Right cardiac atrium (tissue), 5 donors: ENCODE results near the gene PSME4. TPM values are rescaled to one million over a fixed set of nuclear protein-coding genes. Genes with fewer than 3 reads are reported as not detected.

Experiments used
- ATAC-seq, 2 donors: fragments of 200-7000 bp; cut with Tn5 transposase; one replicate each; pipeline versions ENCODE4 v1.8.0 to v1.9.1; 2020; ENCODE audit warnings: moderate library complexity in 2 of 2, mild to moderate bottlenecking in 1 of 2
- DNase-seq, 3 donors: peaks; one replicate each; pipeline ENCODE4 v3.0.0-alpha.2; 2020
- H3K27ac ChIP-seq: one replicate; pipeline ENCODE4 v1.5.1; 2013; ENCODE audit warnings: mild to moderate bottlenecking, low read length, control low read depth, moderate library complexity
- H3K27me3 ChIP-seq: one replicate; pipeline ENCODE4 v1.6.1; 2013; ENCODE audit not compliant: control insufficient read depth, insufficient read depth
- H3K4me1 ChIP-seq: one replicate; pipeline ENCODE4 v1.6.1; 2013; ENCODE audit warnings: low read length; ENCODE audit not compliant: control insufficient read depth, insufficient read depth
- H3K4me3 ChIP-seq: one replicate; pipeline ENCODE4 v1.5.1; 2013; ENCODE audit warnings: low read length, control low read depth
- H3K9me3 ChIP-seq: one replicate; pipeline ENCODE4 v1.6.1; 2013; ENCODE audit warnings: low read length; ENCODE audit not compliant: control insufficient read depth
- WGBS: extraction: QIAGEN DNeasy Blood & Tissue Kit; methylation state at CpG from one replicate; pipeline ENCODE4 v1.1.7; 2013; 5-methylcytosine and 5-hydroxymethylcytosine counted together
- intact Hi-C, 4 donors: fragments of 100-400 bp; cut with DNase I; formaldehyde crosslinking; loops; one replicate each; pipeline versions ENCODE4 v1.11.0 to v1.14.0; 2022 to 2023
- polyA plus RNA-seq: library from polyadenylated mRNA; stranded (reverse); fragments of 200-250 nt; gene quantifications from one replicate; pipeline ENCODE4 v1.2.3, GENCODE V29; 2013
- total RNA-seq, 4 donors: library from RNA; stranded (reverse); fragmentation: NEBNext Ultra II Directional; extraction: Animal tissue kit (Norgen Biotek cat#: 25700); gene quantifications; one replicate each; pipeline ENCODE4 v1.2.1, GENCODE V29; 2021
- donor health status: healthy with polysubstance abuse.
- donor health status: DM: no; HTN: yes; CAD: no.
- donor health status: DM: no; HTN: no; CAD: no.
- donor health status: DM: no; HTN: yes; CAD: no; lungs with severe emphysema.
- donor health status: DM: yes; HTN: yes; CAD: no.

PSME4 gene
- total and polyA plus RNA-seq, 5 donors: 38.0 to 88.0 (median 45.2) TPM

GRCh38 chr2:53994818-53995808 lies 24.3 kb upstream of the PSME4 start:
- 91% methylated on average over 8 of the region's 8 CpGs for WGBS
- Histone ChIP-seq H3K27me3 (no peaks in the 10 kb centered on the region), H3K4me1 (peaks cover 6% of the 10 kb centered on the region), H3K9me3 (no peaks in the 10 kb centered on the region), H3K27ac (no peak overlapping the region), H3K4me3 (no peak overlapping the region)
- ATAC-seq (peak in 1 of 2 donors; percentile 38), DNase-seq (no peak)
- intact Hi-C loops: no loop called here

- Histone ChIP-seq H3K9me3 (no peaks in the 10 kb centered on the region), H3K4me1 (peaks cover 4% of the 10 kb centered on the region), H3K27me3 (no peaks in the 10 kb centered on the region), H3K4me3 (no peak overlapping the region), H3K27ac (no peak overlapping the region)
- DNase-seq: no peak
- intact Hi-C loops: no loop called here
- no peak for ATAC-seq
These were observed 21.2 kb upstream of the PSME4 start for GRCh38 chr2:53991948-53992347.

GRCh38 chr2:53989210-53989862 lies 18.5 kb upstream of the PSME4 start:
- Histone ChIP-seq H3K27ac (no peak overlapping the region), H3K4me1 (peaks cover 7% of the 10 kb centered on the region), H3K27me3 (no peaks in the 10 kb centered on the region), H3K4me3 (no peak overlapping the region), H3K9me3 (no peaks in the 10 kb centered on the region)
- intact Hi-C loops: no loop called here
- DNase-seq (no peak), ATAC-seq (no peak)
- WGBS: 79% methylated on average over 2 of the region's 2 CpGs

GRCh38 chr2:53987336-53987921 lies 16.6 kb upstream of the PSME4 start:
- H3K27ac ChIP-seq: no peak overlapping the region
- DNase-seq (no peak), ATAC-seq (peak; percentile 51 to 68)
- no peaks in the 10 kb centered on the region for H3K27me3 ChIP-seq
- peaks cover 7% of the 10 kb centered on the region for H3K4me1 ChIP-seq
- intact Hi-C loops: no loop called here
- no peaks in the 10 kb centered on the region for H3K9me3 ChIP-seq
- WGBS: 17% methylated on average over 1 of the region's 1 CpG
- H3K4me3 ChIP-seq: no peak overlapping the region

GRCh38 chr2:53985646-53986045 lies 14.9 kb upstream of the PSME4 start:
- Histone ChIP-seq H3K27ac (no peak overlapping the region), H3K4me3 (no peak overlapping the region), H3K27me3 (no peaks in the 10 kb centered on the region), H3K9me3 (no peaks in the 10 kb centered on the region), H3K4me1 (peaks cover 7% of the 10 kb centered on the region)
- WGBS: 92% methylated on average over 4 of the region's 4 CpGs
- no peak for DNase-seq
- intact Hi-C loops: no loop called here
- no peak for ATAC-seq

GRCh38 chr2:53969968-53970723 lies 647 bp downstream of the PSME4 start:
- intact Hi-C loops: no loop called here
- Histone ChIP-seq H3K4me1 (no peaks in the 10 kb centered on the region), H3K9me3 (no peaks in the 10 kb centered on the region), H3K27me3 (no peaks in the 10 kb centered on the region), H3K27ac (peak overlapping the region; percentile 97), H3K4me3 (peak overlapping the region; percentile 81)
- under 1% methylated on average over 46 of the region's 46 CpGs for WGBS
- ATAC-seq (peak; percentile 57), DNase-seq (peak; percentile 37 to 79 (median 76))

- intact Hi-C loops: no loop called here
- 4% methylated on average over 6 of the region's 6 CpGs for WGBS
- H3K4me1 ChIP-seq: no peaks in the 10 kb centered on the region
- ATAC-seq: no peak
- H3K27ac ChIP-seq: peak overlapping the region; percentile 97
- no peaks in the 10 kb centered on the region for H3K9me3 ChIP-seq
- H3K27me3 ChIP-seq: no peaks in the 10 kb centered on the region
- DNase-seq: no peak
- peak overlapping the region; percentile 81 for H3K4me3 ChIP-seq
These were observed 1.4 kb downstream of the PSME4 start for GRCh38 chr2:53969285-53969967.

GRCh38 chr2:53964987-53965687 lies 5.7 kb downstream of the PSME4 start:
- Histone ChIP-seq H3K9me3 (no peaks in the 10 kb centered on the region), H3K4me1 (peaks cover 1% of the 10 kb centered on the region), H3K27me3 (no peaks in the 10 kb centered on the region), H3K4me3 (no peak overlapping the region), H3K27ac (no peak overlapping the region)
- ATAC-seq: no peak
- 91% methylated on average over 11 of the region's 11 CpGs for WGBS
- no peak for DNase-seq
- intact Hi-C loops: no loop called here

- Histone ChIP-seq H3K27ac (no peak overlapping the region), H3K27me3 (no peaks in the 10 kb centered on the region)
These were observed 6.4 kb downstream of the PSME4 start for GRCh38 chr2:53964257-53964952.

More at GRCh38 chr2:53964257-53964952, 6.4 kb downstream of the PSME4 start:
- 50% methylated on average over 2 of the region's 2 CpGs for WGBS
- Histone ChIP-seq H3K4me3 (no peak overlapping the region), H3K4me1 (peaks cover 1% of the 10 kb centered on the region), H3K9me3 (no peaks in the 10 kb centered on the region)
- DNase-seq: no peak
- ATAC-seq: no peak
- intact Hi-C loops: no loop called here
